Activated T-helper 1 cell treated with anti-CD3 and anti-CD28 coated beads, Interleukin-2, amount 50 U/mL, for 16 hours (primary cell): ENCODE data around the gene TRIM4.
"Not testable (repeated sequence)": the region's sequence is repeated elsewhere in the genome, so short reads cannot be mapped to it uniquely, and the experiment has no call there.

Source experiments
- DNase-seq, 2 donors: peaks; one replicate each; pipeline ENCODE4 v3.0.0-alpha.2; 2020; ENCODE audit warnings: low read depth in 1 of 2, low spot score in 1 of 2

Gene TRIM4

DNA sequence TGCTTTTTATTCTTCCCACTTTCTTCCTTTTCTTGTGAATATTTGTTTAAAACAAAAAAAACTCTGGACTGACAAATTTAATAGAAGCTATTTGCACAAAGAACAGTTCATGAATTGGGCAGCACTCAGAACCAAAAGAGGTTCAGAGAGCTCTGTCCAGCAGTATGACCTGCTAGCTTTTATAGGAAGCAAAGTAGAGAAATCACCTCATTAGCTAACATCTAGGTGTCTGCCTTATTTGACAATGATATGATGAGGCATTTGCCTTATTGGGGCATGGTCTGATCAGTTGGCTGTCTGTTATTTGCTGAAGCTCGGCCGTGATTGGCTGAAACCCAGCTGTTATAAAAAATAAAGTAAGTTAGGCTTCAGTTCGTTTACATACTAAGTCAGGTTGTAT lies 819 bp upstream of the TRIM4 start:
- DNase-seq: no peak

DNA sequence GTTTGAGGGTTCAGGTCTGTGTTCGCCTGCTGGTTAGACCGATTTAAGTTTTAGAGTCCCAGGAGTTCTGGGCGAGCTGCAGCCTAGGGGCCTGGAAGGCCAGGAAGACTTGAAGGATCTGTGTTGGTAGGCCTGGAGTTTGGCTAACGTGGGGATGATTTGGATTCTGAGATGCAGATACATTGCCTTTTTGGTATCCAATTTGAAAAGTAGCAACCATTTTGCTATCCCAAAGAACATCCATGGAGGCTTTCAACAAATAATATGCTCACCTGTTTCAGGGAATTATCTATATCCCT lies 433 bp upstream of the TRIM4 start:
- no peak for DNase-seq

DNA sequence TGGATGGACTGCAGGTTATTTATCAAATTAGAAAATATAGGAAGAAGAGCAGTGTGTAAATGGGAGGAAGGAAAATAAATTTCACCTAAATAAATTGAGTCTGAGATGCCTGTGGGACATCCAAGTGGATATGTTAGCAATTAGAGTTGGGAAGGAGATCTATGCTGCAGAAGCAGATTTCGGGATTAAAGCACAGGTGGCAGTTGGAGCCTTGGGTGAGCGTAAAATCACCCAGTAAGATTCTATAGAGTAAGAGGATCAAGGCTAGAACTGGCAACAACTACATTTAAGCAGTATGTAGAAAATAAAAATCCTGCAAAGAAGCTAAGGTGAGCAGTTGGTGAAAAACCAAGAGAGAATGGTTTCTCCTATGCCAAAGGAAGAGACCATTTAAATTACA lies 8.4 kb downstream of the TRIM4 start:
- no peak for DNase-seq

DNA sequence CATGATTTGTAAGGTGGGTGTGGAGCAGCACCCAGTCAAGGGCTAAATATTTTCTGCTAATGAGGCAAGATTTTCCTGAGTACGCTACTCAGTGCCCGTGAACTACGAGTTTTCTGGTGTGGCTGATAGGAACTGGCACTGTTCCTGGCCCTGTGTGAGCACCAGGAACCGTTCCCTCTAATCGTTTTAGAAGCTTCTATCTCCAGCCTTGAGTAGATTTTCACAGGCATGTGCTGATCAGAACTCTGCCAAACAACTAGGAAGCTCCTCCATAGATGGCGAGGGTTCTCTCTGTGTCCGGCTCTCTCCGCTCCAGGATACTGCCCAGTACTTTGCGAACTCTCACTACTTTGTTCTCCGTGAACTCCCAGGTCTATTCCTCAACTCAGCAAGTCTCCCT lies 17.7 kb downstream of the TRIM4 start:
- no peak for DNase-seq

DNA sequence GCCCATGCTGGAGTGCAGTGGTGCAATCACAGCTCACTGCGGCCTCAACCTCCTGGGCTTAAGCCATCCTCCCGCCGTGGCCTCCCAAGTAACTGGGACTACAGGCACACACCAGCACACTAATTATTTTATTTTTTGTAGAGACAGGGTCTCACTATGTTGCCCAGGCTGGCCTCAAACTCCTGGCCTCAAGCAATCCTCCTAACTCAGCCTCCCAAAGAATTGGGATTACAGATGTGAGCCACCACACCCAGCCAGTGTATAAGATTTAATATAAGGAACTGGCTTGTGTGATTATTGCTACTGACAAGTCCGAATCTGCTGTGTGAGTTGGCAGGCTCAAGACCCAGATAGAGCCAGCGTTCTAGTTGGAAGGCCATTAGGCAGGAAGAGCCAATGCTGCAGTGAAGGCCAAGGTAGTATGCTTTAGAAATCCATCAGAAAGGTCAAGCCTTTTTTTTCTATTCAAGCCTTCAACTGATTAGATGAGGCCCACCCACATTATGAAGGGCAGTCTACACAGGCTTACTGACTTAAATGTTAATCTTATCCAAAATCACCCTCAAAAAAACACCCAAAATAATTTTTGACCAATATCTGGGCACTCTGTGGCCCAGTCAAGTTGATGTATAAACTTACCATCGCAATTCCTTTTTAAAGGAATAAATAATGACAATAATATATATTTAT lies 19.4 kb downstream of the TRIM4 start:
- DNase-seq: no peak

DNA sequence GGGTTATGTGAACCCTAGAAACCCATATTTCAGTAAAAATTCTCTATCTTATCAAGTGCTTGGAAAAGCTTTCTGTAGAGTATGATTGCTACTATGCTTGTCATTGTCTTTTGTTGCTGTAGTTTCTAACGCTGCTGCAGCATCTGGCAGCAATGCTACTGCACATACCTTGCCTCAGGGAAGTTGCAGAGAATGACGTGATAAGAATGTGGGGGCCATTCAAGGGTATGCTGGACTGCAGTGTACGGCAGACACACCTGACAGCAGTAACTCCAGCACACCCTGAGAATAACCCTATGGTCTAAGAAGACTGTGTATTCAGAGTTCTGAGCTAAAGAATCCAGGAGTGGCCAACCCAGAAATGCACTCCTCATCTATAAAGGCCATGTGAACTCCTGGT lies 20.5 kb downstream of the TRIM4 start:
- no peak for DNase-seq

DNA sequence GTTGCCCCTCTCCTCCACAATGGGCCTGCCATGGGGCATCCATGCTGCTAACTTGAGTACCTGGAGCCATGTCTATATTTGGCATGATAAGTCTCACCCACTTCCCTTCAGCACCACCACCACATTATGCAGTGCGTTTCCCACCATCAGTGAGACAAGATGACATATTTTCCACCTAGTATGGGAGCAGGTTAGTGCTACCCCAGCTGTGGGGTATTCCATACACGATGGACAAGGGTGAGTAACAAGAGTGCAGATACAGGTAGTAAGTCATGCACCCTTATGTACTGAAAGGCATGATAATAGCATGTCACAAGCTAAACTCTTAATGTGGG lies 21.3 kb downstream of the TRIM4 start:
- no peak for DNase-seq

DNA sequence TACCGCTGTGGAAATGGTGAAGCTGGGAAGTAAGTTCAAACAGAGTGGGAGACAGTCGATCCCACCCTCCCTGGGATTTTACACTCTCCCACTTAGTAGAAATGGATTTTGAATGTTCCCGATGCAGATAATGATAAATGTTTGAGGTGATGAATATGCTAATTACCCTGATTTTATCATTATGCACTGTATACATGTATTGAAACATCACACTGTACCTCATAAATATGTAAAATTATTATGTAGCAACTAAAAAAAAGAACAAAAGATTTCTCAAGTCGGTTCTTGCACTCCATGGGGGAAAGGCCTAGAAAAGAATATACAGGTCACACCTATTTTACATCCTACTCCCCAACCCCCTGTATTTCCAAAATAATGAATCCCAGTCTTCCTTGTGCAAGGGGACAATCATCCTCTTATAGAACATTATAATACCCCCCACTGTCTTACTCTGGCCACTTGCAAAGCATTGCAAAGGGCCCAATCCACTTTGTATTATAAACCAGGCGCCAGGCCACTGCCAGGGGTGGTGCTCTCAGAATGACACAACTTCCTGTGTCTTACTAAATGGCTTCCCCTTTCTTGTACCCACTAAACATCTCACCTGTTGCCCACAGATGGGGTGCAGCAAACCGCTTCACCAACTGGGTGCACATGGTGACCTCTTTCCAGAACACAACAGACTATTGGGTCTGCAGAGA lies 21.9 kb downstream of the TRIM4 start:
- DNase-seq: no peak

DNA sequence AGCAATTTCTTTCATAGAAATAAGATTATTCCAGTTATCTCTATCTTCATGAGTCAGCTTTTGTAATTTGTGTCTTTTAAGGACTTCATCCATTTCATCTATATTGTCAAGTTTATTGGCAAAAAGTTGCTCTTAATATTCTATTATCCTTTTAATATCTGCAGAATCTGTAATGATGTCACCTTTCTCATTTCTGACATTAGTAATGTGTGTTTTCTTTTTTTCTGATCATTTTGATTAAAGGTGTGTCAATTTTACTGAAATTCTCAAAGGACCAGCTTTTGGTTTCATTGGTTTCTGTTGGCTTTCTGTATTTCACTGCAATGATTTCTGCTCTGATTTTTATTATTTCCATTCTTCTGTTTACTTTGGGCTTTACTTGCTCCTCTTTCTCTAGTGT lies 24.6 kb downstream of the TRIM4 start:
- DNase-seq: no peak

DNA sequence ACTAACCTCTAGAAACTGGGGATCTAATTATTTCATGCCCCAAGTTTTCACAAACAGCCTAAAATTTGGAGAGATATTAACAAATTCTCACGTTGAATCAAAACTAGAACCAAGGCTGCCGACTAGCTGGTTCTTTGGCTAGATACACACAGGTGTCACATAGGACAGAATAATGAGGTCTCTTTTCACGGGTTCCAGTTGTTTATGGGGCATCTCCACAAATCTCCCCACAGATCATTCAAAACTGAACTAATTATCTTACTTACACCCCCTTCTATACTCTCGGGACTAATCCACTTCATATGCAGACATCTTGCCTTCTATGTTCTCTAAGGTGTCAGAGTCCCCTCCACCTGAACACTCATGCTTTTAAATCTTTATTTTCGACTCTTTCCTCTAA lies 26.1 kb downstream of the TRIM4 start:
- DNase-seq: no peak

DNA sequence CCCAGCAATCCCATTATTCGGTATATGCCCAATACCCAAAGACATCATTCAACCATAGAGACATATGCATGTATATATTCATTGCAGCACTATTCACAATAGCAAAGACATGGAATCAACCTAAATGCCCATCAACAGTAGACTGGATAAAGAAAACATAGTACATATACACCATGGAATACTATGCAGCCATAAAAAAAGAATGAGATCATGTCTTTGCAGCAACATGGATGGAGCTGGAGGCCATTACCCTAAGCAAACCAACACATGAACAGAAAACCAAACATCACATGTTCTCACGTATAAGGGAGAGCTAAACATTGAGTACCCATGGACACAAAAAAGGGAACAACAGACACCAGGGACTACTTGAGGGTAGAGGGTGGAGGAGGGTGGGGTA lies 29.0 kb downstream of the TRIM4 start:
- not testable (repeated sequence) for DNase-seq

DNA sequence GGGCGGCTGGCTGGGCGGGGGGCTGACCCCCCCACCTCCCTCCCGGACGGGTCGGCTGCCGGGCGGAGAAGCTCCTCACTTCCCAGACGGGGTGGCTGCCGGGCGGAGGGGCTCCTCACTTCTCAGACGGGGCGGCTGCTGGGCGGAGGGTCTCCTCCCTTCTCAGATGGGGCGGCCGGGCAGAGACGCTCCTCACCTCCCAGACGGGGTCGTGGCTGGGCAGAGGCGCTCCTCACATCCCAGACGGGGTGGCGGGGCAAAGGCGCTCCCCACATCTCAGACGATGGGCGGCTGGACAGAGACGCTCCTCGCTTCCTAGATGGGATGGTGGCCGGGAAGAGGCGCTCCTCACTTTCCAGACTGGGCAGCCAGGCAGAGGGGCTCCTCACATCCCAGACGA lies 31.0 kb downstream of the TRIM4 start:
- DNase-seq: not testable (repeated sequence)

DNA sequence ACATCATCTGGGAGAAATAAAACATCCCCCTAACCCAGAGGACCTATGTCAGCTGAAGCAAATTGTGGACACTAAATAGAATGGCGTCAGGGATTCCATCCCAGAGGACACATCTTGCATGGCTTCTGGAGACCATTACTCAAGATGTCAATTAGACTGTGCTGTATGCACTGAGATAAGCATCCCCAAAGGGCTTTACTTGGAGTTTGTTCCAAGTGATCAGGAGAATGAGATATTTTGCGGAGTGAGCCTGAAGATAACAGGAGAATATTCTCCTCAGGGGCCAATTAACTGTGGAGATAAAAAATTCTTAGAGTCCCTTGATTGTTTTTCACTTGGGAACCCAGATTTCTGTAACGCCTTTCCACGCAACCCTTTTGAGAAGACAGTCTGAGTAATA lies 38.0 kb downstream of the TRIM4 start:
- no peak for DNase-seq

DNA sequence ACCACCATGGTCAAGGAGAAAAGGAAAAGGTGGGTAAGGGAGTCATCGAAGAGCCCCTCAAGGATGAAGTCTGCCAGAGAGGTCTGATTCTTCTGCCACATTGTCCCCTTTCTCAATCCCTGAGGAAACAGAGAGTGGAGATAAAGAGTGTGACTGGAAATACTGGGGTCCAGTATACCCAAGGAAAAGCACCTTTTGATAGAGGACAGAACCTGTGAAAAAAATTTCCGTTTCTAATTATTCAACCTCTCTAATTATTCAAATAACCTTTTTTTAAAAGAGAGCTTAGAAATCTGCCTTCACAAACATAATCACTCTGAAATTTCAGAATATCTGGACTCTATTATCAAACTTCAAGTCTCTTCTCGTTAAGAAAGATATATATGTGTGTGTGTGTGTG lies 42.4 kb downstream of the TRIM4 start, which contains the start of gene OR2AE1:
TSS of gene OR2AE1 (minus strand) at position 101 of the 400 bp plus-strand sequence. CDS start at position 101, 0 bp downstream.
- DNase-seq: no peak

DNA sequence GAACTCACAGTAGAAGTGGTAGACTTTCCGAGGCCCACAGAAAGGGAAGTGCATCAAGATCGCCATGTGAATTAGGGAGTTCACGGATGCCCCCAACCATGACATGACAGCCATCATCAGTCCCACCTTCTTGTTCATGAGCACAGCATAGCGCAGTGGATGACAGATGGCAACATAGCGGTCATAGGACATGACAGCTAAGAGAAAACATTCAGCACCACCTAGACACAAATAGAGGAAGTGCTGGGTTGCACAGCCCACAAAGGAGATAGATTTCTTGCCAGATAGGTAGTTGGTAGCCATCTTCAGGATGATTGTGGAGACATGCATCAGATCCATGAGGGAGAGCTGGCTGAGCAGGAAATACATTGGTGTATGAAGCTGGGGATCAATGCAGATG lies 42.8 kb downstream of the TRIM4 start:
- no peak for DNase-seq

DNA sequence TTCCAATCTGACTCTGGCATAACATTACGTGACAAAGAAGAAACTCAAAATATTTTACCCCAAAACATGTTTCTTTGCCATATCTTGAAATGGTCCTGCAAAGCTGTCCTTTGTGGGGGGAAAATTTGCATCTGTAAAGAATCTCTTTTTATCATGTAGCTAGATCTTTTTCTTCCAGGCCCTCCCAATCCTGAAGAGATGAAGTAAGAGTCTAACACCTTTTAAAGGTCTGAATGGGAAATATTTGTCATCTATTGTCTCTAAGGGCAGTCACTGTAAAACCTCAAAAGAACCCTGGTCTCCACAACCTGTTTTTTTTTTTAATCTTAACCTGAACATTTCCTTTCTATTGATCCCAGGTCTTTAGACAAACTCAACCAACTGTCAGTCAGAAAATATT lies 51.1 kb downstream of the TRIM4 start:
- DNase-seq: no peak

DNA sequence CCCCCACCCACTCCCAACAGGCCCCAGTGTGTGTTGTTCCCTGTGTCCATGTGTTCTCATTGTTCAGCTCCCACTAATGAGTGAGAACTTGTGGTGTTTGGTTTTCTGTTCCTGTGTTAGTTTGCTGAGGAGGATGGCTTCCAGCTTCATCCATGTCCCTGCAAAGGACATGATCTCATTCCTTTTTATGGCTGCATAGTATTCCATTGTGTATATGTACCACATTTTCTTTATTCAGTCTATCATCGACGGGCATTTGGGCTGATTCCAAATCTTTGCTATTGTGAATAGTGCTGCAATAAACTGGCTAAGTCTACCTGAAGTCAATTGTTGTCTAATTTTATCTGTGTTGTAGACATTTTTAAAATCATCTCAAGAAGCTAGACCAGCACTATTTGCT lies 51.9 kb downstream of the TRIM4 start:
- DNase-seq: not testable (repeated sequence)

DNA sequence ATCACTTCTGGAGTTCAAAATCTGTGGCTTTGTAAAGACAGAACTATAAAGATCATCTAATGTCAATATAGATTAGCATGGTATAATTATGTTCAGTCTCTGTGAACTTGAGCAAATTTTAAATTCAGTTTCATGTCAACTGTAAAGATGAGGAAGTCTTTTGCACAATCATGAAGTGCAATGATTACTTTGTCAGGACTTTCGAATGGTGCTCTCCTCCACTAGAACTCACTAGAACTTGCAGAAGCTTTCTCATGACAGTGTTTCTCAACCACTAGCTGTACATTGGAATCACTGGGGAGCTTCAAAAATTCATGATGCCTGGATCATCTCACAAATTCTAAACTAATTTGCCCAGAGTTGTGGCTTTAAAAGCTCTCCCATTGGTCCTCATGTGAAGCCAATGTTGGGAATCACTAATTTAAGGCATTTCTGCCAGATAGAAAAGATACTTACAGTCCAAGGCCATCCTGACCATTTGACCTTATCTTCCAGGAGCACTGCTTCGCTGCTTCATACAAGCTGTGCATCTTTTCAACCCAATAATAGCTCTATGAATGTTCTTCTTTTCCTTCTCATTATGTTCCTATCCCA lies 55.4 kb downstream of the TRIM4 start:
- no peak for DNase-seq

DNA sequence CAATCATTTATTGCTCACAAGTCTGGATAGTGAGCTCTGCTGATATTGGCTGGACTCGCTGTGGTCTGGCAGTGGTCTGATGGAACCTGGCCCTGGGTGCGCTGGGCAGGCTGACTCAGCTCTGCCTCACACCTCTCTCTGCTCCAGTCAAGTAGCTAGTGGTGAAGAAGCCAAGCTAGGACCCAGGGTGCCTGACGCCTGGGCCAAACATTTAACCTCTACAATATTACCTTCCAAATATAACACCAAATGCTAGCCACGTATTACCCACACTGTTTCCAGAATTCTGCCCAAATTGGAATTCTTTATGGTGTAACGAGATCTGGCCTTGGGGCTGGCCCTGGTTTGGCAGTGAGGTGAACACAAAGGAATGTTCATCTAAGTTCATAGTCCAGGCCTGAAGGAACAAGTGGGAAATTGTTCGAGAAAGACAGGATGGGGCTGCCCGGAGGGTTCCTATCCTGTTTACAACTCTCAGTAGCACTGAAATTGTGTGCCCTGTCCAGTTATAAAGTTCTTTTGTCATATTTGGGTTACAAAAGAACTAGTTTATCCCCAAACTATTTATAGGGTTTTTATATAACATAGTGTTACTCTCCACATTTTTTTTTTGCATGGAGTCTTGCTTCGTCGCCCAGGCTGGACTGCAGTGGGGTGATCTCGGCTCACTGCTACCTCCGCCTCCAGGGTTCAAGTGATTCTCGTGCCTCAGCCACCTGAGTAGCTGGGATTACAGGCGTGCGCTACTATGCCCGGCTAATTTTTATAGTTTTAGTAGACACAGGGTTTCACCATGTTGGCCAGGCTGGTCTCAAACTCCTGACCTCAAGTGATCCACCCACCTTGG lies 58.8 kb downstream of the TRIM4 start:
- no peak for DNase-seq

DNA sequence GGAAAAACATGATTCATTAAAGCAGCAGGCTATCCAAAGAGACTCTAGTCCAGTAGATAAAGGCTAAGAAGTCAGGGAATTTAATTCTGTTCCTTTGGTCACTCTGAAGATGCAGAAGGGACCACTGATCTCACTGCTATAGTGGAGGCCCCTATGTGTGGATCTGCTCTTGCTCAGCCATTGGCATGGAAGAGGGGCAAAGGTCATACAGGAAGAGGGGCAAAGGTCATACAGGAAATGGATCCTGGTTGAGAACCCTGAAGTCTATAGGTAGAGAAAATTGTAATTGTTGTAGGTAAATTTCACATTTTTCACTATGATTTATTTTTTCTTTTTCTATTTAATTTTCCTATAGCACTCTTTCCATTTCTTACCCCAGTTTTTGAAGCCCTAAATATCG lies 64.1 kb downstream of the TRIM4 start:
- no peak for DNase-seq

DNA sequence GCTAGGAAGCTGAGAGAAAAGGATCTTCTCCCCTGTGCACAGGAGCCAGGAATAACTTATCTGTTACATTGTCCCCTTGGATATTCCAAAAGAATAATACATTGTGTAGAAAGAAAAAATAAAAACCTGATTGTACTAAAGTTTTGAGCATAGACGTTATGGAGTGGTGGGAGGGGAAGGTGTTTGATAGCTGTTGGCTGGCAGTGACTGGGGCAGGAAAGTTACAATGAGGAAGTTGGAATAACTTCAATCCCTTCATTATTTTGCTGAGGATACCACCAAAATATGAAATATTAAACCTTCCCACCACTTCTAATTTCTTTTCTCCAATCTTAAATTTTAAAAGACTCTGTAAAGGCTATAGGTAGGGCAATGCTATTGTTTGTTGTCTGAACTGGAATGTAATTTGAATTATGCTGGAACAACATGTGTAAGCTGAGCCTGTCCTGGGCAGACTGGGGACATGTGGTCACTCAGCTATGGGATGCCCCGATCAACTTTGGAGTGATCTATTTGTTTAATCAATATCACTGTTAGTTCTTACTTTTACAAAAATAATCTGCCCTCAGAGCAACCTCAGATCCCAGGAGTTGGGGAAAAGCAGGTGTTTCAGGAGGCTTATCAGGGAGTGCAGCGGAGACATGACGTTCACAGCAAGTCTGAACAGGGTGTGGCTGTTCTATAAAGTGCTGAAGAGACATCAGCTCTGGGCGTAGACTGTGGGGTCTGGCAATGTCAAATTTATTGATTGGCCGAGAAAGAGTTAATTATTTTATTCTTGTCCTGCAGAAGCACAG lies 70.7 kb downstream of the TRIM4 start:
- DNase-seq: no peak
